GM12872 (cell line): ENCODE data around the gene PRSS36.

Source experiments
- CTCF ChIP-seq: IDR thresholded peaks from 3 replicates; pipeline ENCODE4 v1.5.1; 2011; ENCODE audit warnings: low read depth, mild to moderate bottlenecking, low read length, moderate library complexity; ENCODE audit not compliant: insufficient read depth

Gene PRSS36

GRCh38 chr16:31187808-31188189 is 37.9 kb upstream of the PRSS36 start:
- TF ChIP-seq CTCF = no peak

- TF ChIP-seq CTCF = no peak
Observed at GRCh38 chr16:31186930-31187807, 37.3 kb upstream of the PRSS36 start.

GRCh38 chr16:31186176-31186575 is 36.3 kb upstream of the PRSS36 start:
- no peak for TF ChIP-seq CTCF

- TF ChIP-seq CTCF = no peak
Observed at GRCh38 chr16:31185339-31185738, 35.5 kb upstream of the PRSS36 start.

- TF ChIP-seq CTCF = no peak
Observed at GRCh38 chr16:31184888-31185287, 35.0 kb upstream of the PRSS36 start.

- TF ChIP-seq CTCF = no peak
Observed at GRCh38 chr16:31183432-31184428, 33.9 kb upstream of the PRSS36 start.

- no peak for TF ChIP-seq CTCF
Observed at GRCh38 chr16:31182391-31182790, 32.5 kb upstream of the PRSS36 start.
